OCI-LY3 (cell line): Measurements from ENCODE around the gene GK.
A peak's percentile ranks its signal among the peaks of the same experiment; 100 is the strongest.

Experiments used
- H2AFZ ChIP-seq: fragments of 200-600, 300-600 bp; shearing (Covaris generic); 2 replicates; pipeline ENCODE4 v1.6.0; 2014; ENCODE audit warnings: antibody characterized with exemption, low read depth, low read length
- H3K27ac ChIP-seq: fragments of 200-600, 300-600 bp; sonication (generic); 2 replicates; pipeline ENCODE4 v1.5.1; 2014; ENCODE audit warnings: mild to moderate bottlenecking, low read length, moderate library complexity, mixed read lengths
- H3K27me3 ChIP-seq: fragments of 200-600, 300-600 bp; sonication (generic); 2 replicates; pipeline ENCODE4 v1.6.1; 2014; ENCODE audit warnings: low read depth, low read length, mixed read lengths
- H3K36me3 ChIP-seq: fragments of 200-600, 300-600 bp; sonication (generic); replicated peaks from 2 replicates; pipeline ENCODE3; 2014; ENCODE audit warnings: low read depth, low read length, mixed read lengths
- H3K4me1 ChIP-seq: fragments of 300-600, 200-600 bp; sonication (generic); 2 replicates; pipeline ENCODE4 v1.6.1; 2014; ENCODE audit warnings: low read length, mixed read lengths
- H3K4me2 ChIP-seq: fragments of 200-600, 300-600 bp; sonication (generic); 2 replicates; pipeline ENCODE4 v1.6.1; 2014; ENCODE audit warnings: low read length, mixed read lengths
- H3K4me3 ChIP-seq: fragments of 300-600, 200-600 bp; sonication (generic); 2 replicates; pipeline ENCODE4 v1.5.1; 2014; ENCODE audit warnings: antibody characterized with exemption, mild to moderate bottlenecking, low read length, moderate library complexity
- H3K79me2 ChIP-seq: fragments of 300-600, 200-600 bp; shearing (Covaris generic); 2 replicates; pipeline ENCODE4 v1.6.1; 2014; ENCODE audit warnings: mild to moderate bottlenecking, low read length, mixed read lengths
- H3K9ac ChIP-seq: fragments of 300-600, 200-600 bp; shearing (Covaris generic); 2 replicates; pipeline ENCODE4 v1.6.0; 2014; ENCODE audit warnings: mild to moderate bottlenecking, low read length, moderate library complexity
- H3K9me3 ChIP-seq: fragments of 200-600, 300-600 bp; shearing (Covaris generic); 2 replicates; pipeline ENCODE4 v1.6.1; 2014; ENCODE audit warnings: low read length, mixed read lengths; ENCODE audit not compliant: insufficient read depth
- H4K20me1 ChIP-seq: fragments of 200-600, 300-600 bp; sonication (generic); 2 replicates; pipeline ENCODE4 v1.6.1; 2016; ENCODE audit warnings: low read length, mixed read lengths; ENCODE audit not compliant: insufficient read depth
- CTCF ChIP-seq: fragments of 200-600, 300-600 bp; sonication (generic); IDR thresholded peaks from 2 replicates; pipeline ENCODE4 v1.5.1; 2014; ENCODE audit warnings: antibody characterized with exemption, low read length, low read depth
- EZH2phosphoT487 ChIP-seq: fragments of 200-600 bp; shearing (Covaris generic); IDR thresholded peaks from 2 replicates; pipeline ENCODE4 v1.6.1; 2018; ENCODE audit warnings: antibody characterized with exemption, mixed run types, low read depth

The GK gene

DNA sequence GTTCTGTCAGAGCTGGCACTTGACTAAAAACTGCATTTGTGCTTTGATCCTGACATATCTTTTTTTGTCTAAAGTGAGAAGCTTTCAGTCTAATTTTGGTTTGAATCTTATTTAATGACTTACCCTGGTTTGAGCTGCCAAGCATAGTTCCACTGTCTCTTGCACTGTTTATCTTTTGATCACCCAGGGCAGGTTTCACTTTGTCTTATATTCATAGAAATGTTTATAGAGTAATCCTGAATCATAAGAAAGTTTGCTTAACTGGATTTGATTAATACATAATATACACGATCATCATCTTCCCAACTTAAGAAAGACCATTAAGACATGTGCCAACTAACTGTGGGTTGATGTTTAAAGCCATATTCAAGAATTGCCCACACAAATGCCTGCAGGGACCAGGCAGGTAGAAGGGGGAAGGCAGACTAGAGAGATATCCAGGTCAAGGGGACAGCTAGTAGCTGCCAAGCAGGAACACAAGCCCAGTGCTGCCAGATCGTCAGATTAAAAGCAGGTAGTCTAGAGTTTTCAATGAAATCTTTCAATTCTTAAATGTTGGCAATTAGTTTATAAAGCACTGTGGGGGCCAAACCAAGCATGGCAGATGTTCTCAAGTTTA, 1.9 kb downstream of the GK start:
- Histone ChIP-seq H3K4me2 (peak overlapping the region; percentile 64), H3K27me3 (no peaks in the 10 kb centered on the region), H3K4me1 (peaks cover 50% of the 10 kb centered on the region), H4K20me1 (no peaks in the 10 kb centered on the region), H3K4me3 (peak overlapping the region; percentile 16), H3K27ac (no peak overlapping the region), H3K79me2 (peaks cover 42% of the 10 kb centered on the region), H3K36me3 (peaks cover 3% of the 10 kb centered on the region), H2AFZ (no peak overlapping the region), H3K9ac (no peak overlapping the region), H3K9me3 (no peaks in the 10 kb centered on the region)
- TF ChIP-seq CTCF (no peak), EZH2phosphoT487 (no peak)

GRCh38 chrX:30655991-30656390, 2.8 kb downstream of the GK start:
- Histone ChIP-seq H3K36me3 (peaks cover 3% of the 10 kb centered on the region), H3K27ac (no peak overlapping the region), H2AFZ (no peak overlapping the region), H3K4me1 (peaks cover 42% of the 10 kb centered on the region), H3K79me2 (peaks cover 47% of the 10 kb centered on the region), H3K4me2 (no peak overlapping the region), H3K9ac (no peak overlapping the region), H3K9me3 (no peaks in the 10 kb centered on the region), H3K4me3 (no peak overlapping the region), H4K20me1 (no peaks in the 10 kb centered on the region), H3K27me3 (no peaks in the 10 kb centered on the region)
- TF ChIP-seq EZH2phosphoT487 (no peak), CTCF (no peak)

- peaks cover 32% of the 10 kb centered on the region for H3K4me1 ChIP-seq
- H3K27ac ChIP-seq = peak overlapping the region; percentile 25; the same call in 1 of the 2 replicates
- TF ChIP-seq CTCF = no peak
- no peak for TF ChIP-seq EZH2phosphoT487
- peaks cover 3% of the 10 kb centered on the region for H3K36me3 ChIP-seq
- no peak overlapping the region for H2AFZ ChIP-seq
- peak overlapping the region; percentile 31; the same call in 1 of the 2 replicates for H3K4me2 ChIP-seq
- H3K9me3 ChIP-seq = no peaks in the 10 kb centered on the region
- peaks cover 53% of the 10 kb centered on the region for H3K79me2 ChIP-seq
- H3K9ac ChIP-seq = no peak overlapping the region
- no peaks in the 10 kb centered on the region for H3K27me3 ChIP-seq
- 0 out of 2 replicates have a peak, but pooled peaks cover 7% of the 10 kb centered on the region for H4K20me1 ChIP-seq
- no peak overlapping the region for H3K4me3 ChIP-seq
These were observed 4.3 kb downstream of the GK start for GRCh38 chrX:30657196-30658161.

- TF ChIP-seq CTCF = no peak
- TF ChIP-seq EZH2phosphoT487 = no peak
- Histone ChIP-seq H3K36me3 (peaks cover 3% of the 10 kb centered on the region), H4K20me1 (0 out of 2 replicates have a peak, but pooled peaks cover 7% of the 10 kb centered on the region), H3K27me3 (no peaks in the 10 kb centered on the region), H3K4me1 (peaks cover 32% of the 10 kb centered on the region), H2AFZ (no peak overlapping the region), H3K27ac (no peak overlapping the region), H3K9me3 (no peaks in the 10 kb centered on the region), H3K4me2 (peak overlapping the region; percentile 30), H3K79me2 (peaks cover 43% of the 10 kb centered on the region), H3K9ac (no peak overlapping the region), H3K4me3 (no peak overlapping the region)
These were observed 6.2 kb downstream of the GK start for GRCh38 chrX:30659421-30659820.
